ENCODE measurements around the gene SIX3.

SIX3 gene

DNA sequence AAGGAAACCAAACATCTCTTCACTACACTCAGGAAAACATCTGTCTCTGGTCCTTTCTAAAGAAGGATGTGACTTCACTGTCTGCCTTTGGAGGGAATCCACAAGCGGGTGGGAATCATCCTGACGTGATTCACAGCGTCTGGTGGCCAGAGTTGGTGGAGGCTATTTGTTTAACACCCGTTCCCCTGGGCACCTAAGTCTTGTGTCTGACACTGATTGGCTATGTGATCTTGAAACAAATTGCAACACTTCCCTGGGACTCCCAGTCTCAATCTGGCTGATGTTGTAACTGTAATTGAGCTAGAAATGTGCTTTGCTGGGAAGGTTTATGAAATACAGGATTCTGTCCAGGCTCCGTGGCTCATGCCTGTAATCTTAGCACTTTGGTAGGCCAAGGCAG lies 28.8 kb upstream of the SIX3 start:
- Histone ChIP-seq H3K9me3 (replicated peaks in 1 of 2; ENCODE audit: control insufficient read depth in 2 of 2, insufficient read depth in 1 of 2, low read depth in 1 of 2, low read length in 2 of 2) (peaks cover 0 to 4% of the 10 kb centered on the region in 2 donors), H2BK5ac (ENCODE audit: low read length) (no peak overlapping the region), H2AK5ac (ENCODE audit: low read depth, low read length) (no peak overlapping the region), H3K27ac (replicated peaks; ENCODE audit: low read length) (no peak overlapping the region), H4K91ac (ENCODE audit: low read depth, low read length, poor library complexity) (no peak overlapping the region), H2AFZ (ENCODE audit: low read length) (no peak overlapping the region), H2BK15ac (ENCODE audit: low read length) (no peak overlapping the region), H3K4me1 (ENCODE audit: control insufficient read depth in 2 of 2, insufficient read depth in 1 of 2, low read depth in 1 of 2, low read length in 2 of 2) (peaks cover 0 to 7% of the 10 kb centered on the region in 2 donors), H2BK12ac (ENCODE audit: low read length) (no peak overlapping the region), H3K36me3 (replicated peaks in 1 of 2; ENCODE audit: control insufficient read depth in 2 of 2, insufficient read depth in 2 of 2, low read length in 2 of 2) (no peaks in the 10 kb centered on the region), H2BK120ac (ENCODE audit: low read depth, low read length) (no peak overlapping the region), H3K79me1 (ENCODE audit: low read depth, low read length) (no peaks in the 10 kb centered on the region), H3K9ac (ENCODE audit: low read depth, low read length, poor library complexity) (no peak overlapping the region), H3K4me3 (ENCODE audit: low read length in 2 of 2) (no peak overlapping the region), H3K4me2 (ENCODE audit: insufficient read depth, low read length, poor library complexity, severe bottlenecking) (no peak overlapping the region), H3K23ac (ENCODE audit: low read depth, low read length, poor library complexity) (no peak overlapping the region), H3K4ac (ENCODE audit: low read length) (no peak overlapping the region), H3K14ac (ENCODE audit: low read length) (no peak overlapping the region), H4K8ac (ENCODE audit: low read depth, low read length) (no peak overlapping the region), H3K18ac (ENCODE audit: low read length) (no peak overlapping the region), H3K27me3 (ENCODE audit: control insufficient read depth in 3 of 3, insufficient read depth in 3 of 3, low read depth in 1 of 3, low read length in 3 of 3) (peaks cover 0 to 16% (median 0%) of the 10 kb centered on the region in 3 experiments)
- no peak for DNase-seq (ENCODE audit: low spot score)
- WGBS, 2 donors (ENCODE audit: extremely low coverage in 2 of 2, insufficient read length in 2 of 2, insufficient replicate concordance in 1 of 2), result no CpG with 5 or more reads among the region's 5 CpGs

- H3K4me1 ChIP-seq (ENCODE audit: control insufficient read depth in 2 of 2, insufficient read depth in 1 of 2, low read depth in 1 of 2, low read length in 2 of 2), result peaks cover 0 to 8% of the 10 kb centered on the region in 2 donors
- H3K4me2 ChIP-seq (ENCODE audit: insufficient read depth, low read length, poor library complexity, severe bottlenecking), result no peak overlapping the region
- no peak overlapping the region for H2AK5ac ChIP-seq (ENCODE audit: low read depth, low read length)
- H2BK120ac ChIP-seq (ENCODE audit: low read depth, low read length), result no peak overlapping the region
- no peak overlapping the region for H4K8ac ChIP-seq (ENCODE audit: low read depth, low read length)
- H2BK5ac ChIP-seq (ENCODE audit: low read length), result no peak overlapping the region
- no peaks in the 10 kb centered on the region for H3K9me3 ChIP-seq (replicated peaks in 1 of 2; ENCODE audit: control insufficient read depth in 2 of 2, insufficient read depth in 1 of 2, low read depth in 1 of 2, low read length in 2 of 2)
- no peak overlapping the region for H4K91ac ChIP-seq (ENCODE audit: low read depth, low read length, poor library complexity)
- H2BK12ac ChIP-seq (ENCODE audit: low read length), result no peak overlapping the region
- H2BK15ac ChIP-seq (ENCODE audit: low read length), result no peak overlapping the region
- H3K9ac ChIP-seq (ENCODE audit: low read depth, low read length, poor library complexity), result no peak overlapping the region
- H3K4ac ChIP-seq (ENCODE audit: low read length), result no peak overlapping the region
- no peak for DNase-seq (ENCODE audit: low spot score)
- H3K14ac ChIP-seq (ENCODE audit: low read length), result no peak overlapping the region
- H3K23ac ChIP-seq (ENCODE audit: low read depth, low read length, poor library complexity), result no peak overlapping the region
- no peak overlapping the region for H3K27ac ChIP-seq (replicated peaks; ENCODE audit: low read length)
- H3K18ac ChIP-seq (ENCODE audit: low read length), result no peak overlapping the region
- H3K27me3 ChIP-seq (ENCODE audit: control insufficient read depth in 3 of 3, insufficient read depth in 3 of 3, low read depth in 1 of 3, low read length in 3 of 3), result peaks cover 0 to 21% (median 0%) of the 10 kb centered on the region in 3 experiments
- H2AFZ ChIP-seq (ENCODE audit: low read length), result no peak overlapping the region
- no peak overlapping the region for H3K4me3 ChIP-seq (ENCODE audit: low read length in 2 of 2)
- H3K79me1 ChIP-seq (ENCODE audit: low read depth, low read length), result no peaks in the 10 kb centered on the region
- no peaks in the 10 kb centered on the region for H3K36me3 ChIP-seq (replicated peaks in 1 of 2; ENCODE audit: control insufficient read depth in 2 of 2, insufficient read depth in 2 of 2, low read length in 2 of 2)
Observed at GRCh38 chr2:44916291-44916690, 25.2 kb upstream of the SIX3 start.

- Histone ChIP-seq H2BK120ac (ENCODE audit: low read depth, low read length) (no peak overlapping the region), H3K9me3 (replicated peaks in 1 of 2; ENCODE audit: control insufficient read depth in 2 of 2, insufficient read depth in 1 of 2, low read depth in 1 of 2, low read length in 2 of 2) (peaks cover 0 to 2% of the 10 kb centered on the region in 2 donors), H3K27me3 (ENCODE audit: control insufficient read depth in 3 of 3, insufficient read depth in 3 of 3, low read depth in 1 of 3, low read length in 3 of 3) (peaks cover 0 to 29% (median 0%) of the 10 kb centered on the region in 3 experiments), H3K18ac (ENCODE audit: low read length) (no peak overlapping the region), H2AK5ac (ENCODE audit: low read depth, low read length) (no peak overlapping the region), H2BK12ac (ENCODE audit: low read length) (no peak overlapping the region), H2BK15ac (ENCODE audit: low read length) (no peak overlapping the region), H3K23ac (ENCODE audit: low read depth, low read length, poor library complexity) (no peak overlapping the region), H4K91ac (ENCODE audit: low read depth, low read length, poor library complexity) (no peak overlapping the region), H3K4me2 (ENCODE audit: insufficient read depth, low read length, poor library complexity, severe bottlenecking) (no peak overlapping the region), H2BK5ac (ENCODE audit: low read length) (no peak overlapping the region), H3K27ac (replicated peaks; ENCODE audit: low read length) (no peak overlapping the region), H4K8ac (ENCODE audit: low read depth, low read length) (no peak overlapping the region), H3K4me1 (ENCODE audit: control insufficient read depth in 2 of 2, insufficient read depth in 1 of 2, low read depth in 1 of 2, low read length in 2 of 2) (peaks cover 0 to 15% of the 10 kb centered on the region in 2 donors), H3K4me3 (ENCODE audit: low read length in 2 of 2) (no peak overlapping the region), H2AFZ (ENCODE audit: low read length) (no peak overlapping the region), H3K9ac (ENCODE audit: low read depth, low read length, poor library complexity) (no peak overlapping the region), H3K36me3 (replicated peaks in 1 of 2; ENCODE audit: control insufficient read depth in 2 of 2, insufficient read depth in 2 of 2, low read length in 2 of 2) (peaks cover 0 to 8% of the 10 kb centered on the region in 2 donors), H3K79me1 (ENCODE audit: low read depth, low read length) (no peaks in the 10 kb centered on the region), H3K4ac (ENCODE audit: low read length) (no peak overlapping the region), H3K14ac (ENCODE audit: low read length) (no peak overlapping the region)
- WGBS, 2 donors (ENCODE audit: extremely low coverage in 2 of 2, insufficient read length in 2 of 2, insufficient replicate concordance in 1 of 2), result 100% methylated on average over 1 of the region's 4 CpGs; no CpG with 5 or more reads in 1 of the 2 donors
- no peak for DNase-seq (ENCODE audit: low spot score)
Observed at GRCh38 chr2:44918095-44918775, 23.3 kb upstream of the SIX3 start.

- H3K27me3 ChIP-seq (ENCODE audit: control insufficient read depth in 3 of 3, insufficient read depth in 3 of 3, low read depth in 1 of 3, low read length in 3 of 3), result peaks cover 0 to 46% (median 0%) of the 10 kb centered on the region in 3 experiments
- no peak overlapping the region for H2AK5ac ChIP-seq (ENCODE audit: low read depth, low read length)
- no peak overlapping the region for H3K23ac ChIP-seq (ENCODE audit: low read depth, low read length, poor library complexity)
- no peak overlapping the region for H3K18ac ChIP-seq (ENCODE audit: low read length)
- no peak overlapping the region for H3K4ac ChIP-seq (ENCODE audit: low read length)
- no peak overlapping the region for H3K27ac ChIP-seq (replicated peaks; ENCODE audit: low read length)
- no peak overlapping the region for H2BK15ac ChIP-seq (ENCODE audit: low read length)
- no peak overlapping the region for H2BK120ac ChIP-seq (ENCODE audit: low read depth, low read length)
- no peak overlapping the region for H3K14ac ChIP-seq (ENCODE audit: low read length)
- H2BK12ac ChIP-seq (ENCODE audit: low read length), result no peak overlapping the region
- no peak overlapping the region for H3K4me3 ChIP-seq (ENCODE audit: low read length in 2 of 2)
- no CpG with 5 or more reads among the region's 2 CpGs for WGBS, 2 donors (ENCODE audit: extremely low coverage in 2 of 2, insufficient read length in 2 of 2, insufficient replicate concordance in 1 of 2)
- no peak overlapping the region for H2AFZ ChIP-seq (ENCODE audit: low read length)
- no peak overlapping the region for H4K8ac ChIP-seq (ENCODE audit: low read depth, low read length)
- peaks cover 0 to 8% of the 10 kb centered on the region in 2 donors for H3K36me3 ChIP-seq (replicated peaks in 1 of 2; ENCODE audit: control insufficient read depth in 2 of 2, insufficient read depth in 2 of 2, low read length in 2 of 2)
- no peak overlapping the region for H2BK5ac ChIP-seq (ENCODE audit: low read length)
- H3K9ac ChIP-seq (ENCODE audit: low read depth, low read length, poor library complexity), result no peak overlapping the region
- no peak for DNase-seq (ENCODE audit: low spot score)
- H4K91ac ChIP-seq (ENCODE audit: low read depth, low read length, poor library complexity), result no peak overlapping the region
- H3K4me1 ChIP-seq (ENCODE audit: control insufficient read depth in 2 of 2, insufficient read depth in 1 of 2, low read depth in 1 of 2, low read length in 2 of 2), result peaks cover 0 to 22% of the 10 kb centered on the region in 2 donors
- no peak overlapping the region for H3K4me2 ChIP-seq (ENCODE audit: insufficient read depth, low read length, poor library complexity, severe bottlenecking)
- H3K9me3 ChIP-seq (replicated peaks in 1 of 2; ENCODE audit: control insufficient read depth in 2 of 2, insufficient read depth in 1 of 2, low read depth in 1 of 2, low read length in 2 of 2), result peaks cover 0 to 2% of the 10 kb centered on the region in 2 donors
- no peaks in the 10 kb centered on the region for H3K79me1 ChIP-seq (ENCODE audit: low read depth, low read length)
Observed at GRCh38 chr2:44920751-44921150, 20.8 kb upstream of the SIX3 start.

All from neuronal stem cell (in vitro differentiated cells).